Fibroblast of the conjunctiva (primary cell): ENCODE results near the gene LSM7.

Source experiments
- DNase-seq: peaks from one replicate; pipeline ENCODE4 v3.0.0-alpha.2; 2010; ENCODE audit warnings: low read depth

LSM7 gene

DNA sequence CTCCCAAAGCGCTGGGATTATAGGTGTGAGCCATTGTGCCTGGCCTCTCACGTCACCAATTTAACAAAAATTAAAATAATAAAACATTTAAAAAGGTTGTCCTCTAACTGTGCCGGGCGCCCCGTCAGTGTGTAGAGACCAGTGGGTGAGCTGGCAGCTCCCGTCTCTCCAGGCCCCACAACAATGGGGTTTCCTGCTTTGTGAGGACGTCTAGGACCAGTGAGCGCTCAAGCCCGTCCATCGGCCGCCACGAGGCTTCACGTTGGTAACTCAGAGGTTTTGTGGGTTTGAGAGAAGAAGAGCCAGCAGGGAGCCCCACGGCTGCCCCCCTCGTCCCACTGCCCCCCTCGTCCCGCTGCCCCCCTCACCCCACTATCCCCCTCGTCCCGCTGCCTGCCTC is 4.7 kb downstream of the LSM7 start:
- DNase-seq, result no peak

DNA sequence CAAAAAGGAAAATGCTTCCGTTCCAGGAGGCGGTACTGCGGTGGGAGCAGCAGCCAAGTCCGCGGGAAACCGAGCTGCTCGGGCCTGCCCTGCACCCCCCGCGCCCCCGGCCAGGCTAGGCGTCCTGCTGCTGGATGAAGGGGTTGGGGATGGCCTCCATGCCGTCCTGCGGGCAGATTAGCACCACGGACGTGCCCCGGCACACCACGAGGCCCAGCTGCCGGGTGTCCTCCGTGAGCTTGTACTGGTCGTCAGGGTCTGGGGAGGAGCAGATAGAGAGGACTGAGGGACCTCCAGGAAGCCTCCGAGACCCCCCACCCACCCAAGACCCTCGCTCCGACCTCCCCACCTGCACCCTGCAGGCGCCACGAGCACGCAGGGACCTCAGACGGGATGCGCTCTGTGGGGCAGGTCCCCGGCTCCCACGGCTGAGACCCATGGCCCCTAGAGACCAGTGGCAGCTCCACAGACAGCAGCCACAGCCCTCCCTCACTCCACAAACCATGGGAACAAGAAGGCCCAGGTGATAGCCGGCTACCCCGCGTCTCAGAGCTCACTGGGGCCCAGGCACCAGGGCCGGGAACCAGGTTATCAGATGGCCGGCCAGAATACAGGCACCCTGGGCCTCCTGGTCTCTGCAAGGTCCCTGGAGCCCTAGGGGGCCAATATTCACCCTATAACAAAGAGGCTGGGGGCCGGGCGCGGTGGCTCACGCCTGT is 6.7 kb downstream of the LSM7 start:
- no peak for DNase-seq

GRCh38 chr19:2320939-2321338 is 7.4 kb downstream of the LSM7 start:
- no peak for DNase-seq

GRCh38 chr19:2320049-2320448 is 8.3 kb downstream of the LSM7 start:
- DNase-seq, result no peak

GRCh38 chr19:2319551-2319950 is 8.8 kb downstream of the LSM7 start:
- no peak for DNase-seq

GRCh38 chr19:2318923-2319322 is 9.5 kb downstream of the LSM7 start:
- no peak for DNase-seq

DNA sequence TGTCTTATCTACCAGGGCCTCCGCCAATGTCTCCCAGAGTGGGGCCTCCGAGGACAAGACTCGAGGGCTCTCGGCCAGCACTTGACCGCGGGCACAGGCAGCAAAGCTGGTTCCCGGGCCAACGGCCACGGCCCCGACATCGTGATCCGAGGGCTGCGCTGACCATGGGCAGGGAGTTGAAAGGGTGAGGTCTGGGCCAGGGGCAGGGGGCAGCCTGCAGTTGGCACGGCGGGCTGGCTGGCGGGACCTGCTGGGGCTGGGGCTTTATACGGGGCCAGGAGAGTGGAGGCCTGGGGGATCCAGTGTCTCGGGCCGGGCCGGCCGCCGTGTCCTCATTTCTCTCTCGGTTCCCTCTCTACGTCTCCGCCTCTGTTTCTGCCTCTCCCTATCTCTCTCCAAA is 10.6 kb downstream of the LSM7 start:
- DNase-seq, result no peak

DNA sequence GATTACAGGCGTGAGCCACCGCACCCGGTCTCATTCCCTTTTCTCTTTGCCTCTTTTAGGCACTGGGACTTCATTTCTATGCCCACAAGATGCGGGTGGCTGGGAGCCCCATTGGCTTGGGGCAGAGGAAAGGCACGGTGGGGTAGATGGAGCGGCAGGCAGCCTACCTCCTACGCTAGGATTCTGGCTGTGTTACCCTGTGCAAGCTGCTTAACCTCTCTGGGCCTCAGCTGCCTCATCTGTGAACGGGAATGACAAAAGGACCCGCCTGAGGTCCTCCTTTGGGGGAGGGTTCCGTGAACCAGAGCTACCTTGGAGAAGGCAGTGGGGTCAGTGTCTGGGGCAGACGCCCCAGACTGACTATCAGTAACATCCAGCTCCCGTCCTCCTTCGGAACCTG is 11.1 kb downstream of the LSM7 start:
- DNase-seq, result no peak

- DNase-seq, result peak; percentile 26
These were observed 12.5 kb downstream of the LSM7 start for GRCh38 chr19:2315818-2316353.

- no peak for DNase-seq
These were observed 13.1 kb downstream of the LSM7 start for GRCh38 chr19:2315121-2315817.

DNA sequence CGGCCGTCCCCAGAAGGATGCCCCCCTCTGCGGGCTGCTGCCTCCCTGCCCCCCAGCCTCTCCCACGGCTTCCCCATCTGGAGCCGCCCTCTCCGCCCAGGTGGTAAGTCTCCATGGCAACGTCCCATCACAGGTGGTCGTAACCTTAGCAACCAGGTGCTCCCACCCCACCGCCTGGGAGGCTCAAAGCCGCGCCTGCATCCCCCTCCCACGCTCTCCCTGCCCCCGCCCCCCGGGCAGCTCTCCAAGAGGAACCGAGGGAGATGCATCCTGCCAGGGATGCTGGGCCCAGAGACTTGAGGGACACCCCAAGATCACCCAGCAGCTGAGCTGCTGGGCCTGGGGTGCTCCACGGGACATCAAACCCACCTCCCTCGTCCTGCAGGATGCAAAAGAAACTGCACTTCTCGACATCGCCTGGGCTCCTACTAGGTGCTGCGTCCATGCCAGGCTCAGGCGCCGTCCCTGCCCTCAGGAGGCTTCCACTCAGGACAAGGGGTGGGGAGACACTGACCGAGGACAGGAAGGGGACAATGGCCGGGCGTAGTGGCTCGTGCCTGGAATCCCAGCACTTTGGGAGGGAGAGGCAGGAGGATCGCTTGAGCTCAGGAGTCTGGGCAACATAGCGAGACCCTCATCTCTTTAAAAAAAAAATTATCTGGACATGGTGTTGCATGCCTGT is 15.4 kb downstream of the LSM7 start:
- DNase-seq, result no peak

DNA sequence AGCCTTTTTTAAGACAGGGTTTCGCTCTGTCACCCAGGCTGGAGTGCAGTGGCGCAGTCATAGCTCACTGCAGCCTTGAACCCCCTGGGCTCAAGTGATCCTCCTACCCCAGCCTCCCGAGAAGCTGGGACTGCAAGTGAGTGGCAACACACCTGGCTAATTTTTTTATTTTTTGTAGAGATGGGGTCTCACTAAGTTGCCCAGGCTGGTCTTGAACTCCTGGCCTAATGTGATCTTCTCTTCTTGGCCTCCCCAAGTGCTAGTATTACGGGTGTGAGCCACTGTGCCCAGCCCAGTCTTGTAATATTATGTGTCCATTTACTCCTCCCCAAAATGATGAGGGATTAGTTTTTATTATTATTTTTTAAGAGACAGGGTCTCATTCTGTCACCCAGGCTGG is 17.3 kb downstream of the LSM7 start:
- no peak for DNase-seq

DNA sequence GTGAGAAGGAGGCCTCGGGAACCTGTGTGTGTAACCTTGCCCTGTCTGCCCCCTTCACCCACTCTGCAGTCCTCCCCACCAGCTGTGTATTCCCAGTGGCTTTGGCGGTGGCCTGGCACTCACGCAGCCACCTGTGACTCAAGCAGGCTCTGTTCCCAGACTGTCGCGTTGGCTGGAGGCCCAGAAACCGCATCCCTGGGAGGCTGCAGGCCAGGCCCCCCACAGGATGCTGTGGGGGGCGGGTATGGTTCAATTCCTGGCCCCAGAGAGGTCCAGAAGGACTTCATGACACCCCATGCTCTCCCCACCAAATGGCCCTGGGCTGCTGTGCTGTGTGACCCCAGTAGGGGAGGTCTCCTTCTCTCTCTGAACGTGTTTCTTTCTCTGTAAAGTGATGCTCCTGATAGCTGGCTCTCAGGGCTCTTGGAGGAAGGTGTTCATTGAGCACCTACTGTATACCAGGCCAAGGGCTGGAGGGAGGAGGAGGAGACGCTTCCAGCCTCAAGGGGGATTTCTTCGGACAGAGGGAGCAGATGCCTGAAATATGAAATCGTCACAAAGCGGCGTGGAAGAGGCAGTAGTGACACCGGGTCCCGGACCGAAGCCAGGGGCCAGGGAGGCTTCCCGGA is 18.5 kb downstream of the LSM7 start:
- no peak for DNase-seq

DNA sequence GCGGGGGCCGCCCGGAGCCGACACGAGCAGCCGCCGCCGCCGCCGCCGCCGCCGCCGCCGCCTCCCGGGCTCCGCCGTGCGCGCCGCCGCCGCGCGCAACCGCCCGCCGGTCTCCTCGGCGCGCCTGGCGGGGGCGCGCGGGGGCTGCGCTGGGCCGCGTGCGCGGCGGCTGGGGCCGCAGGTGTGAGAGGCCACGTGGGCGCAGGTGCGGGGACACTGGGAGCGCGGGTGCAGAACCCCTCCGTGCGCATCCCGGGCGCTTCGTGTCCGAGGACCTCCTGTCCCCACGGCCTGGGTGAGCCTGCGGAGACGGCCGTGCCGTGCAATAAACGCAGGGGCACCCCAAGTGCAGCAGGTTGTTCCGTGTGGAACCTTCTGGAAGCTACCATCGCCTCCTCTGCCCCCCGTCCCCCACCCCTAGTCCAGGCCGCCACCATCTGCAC is 20.3 kb downstream of the LSM7 start, which contains the start of gene LINGO3:
Gene LINGO3 (minus strand): TSS at position 41 of the 443 bp plus-strand sequence. CDS start 16,378 bp downstream, outside the sequence.
- DNase-seq, result no peak

DNA sequence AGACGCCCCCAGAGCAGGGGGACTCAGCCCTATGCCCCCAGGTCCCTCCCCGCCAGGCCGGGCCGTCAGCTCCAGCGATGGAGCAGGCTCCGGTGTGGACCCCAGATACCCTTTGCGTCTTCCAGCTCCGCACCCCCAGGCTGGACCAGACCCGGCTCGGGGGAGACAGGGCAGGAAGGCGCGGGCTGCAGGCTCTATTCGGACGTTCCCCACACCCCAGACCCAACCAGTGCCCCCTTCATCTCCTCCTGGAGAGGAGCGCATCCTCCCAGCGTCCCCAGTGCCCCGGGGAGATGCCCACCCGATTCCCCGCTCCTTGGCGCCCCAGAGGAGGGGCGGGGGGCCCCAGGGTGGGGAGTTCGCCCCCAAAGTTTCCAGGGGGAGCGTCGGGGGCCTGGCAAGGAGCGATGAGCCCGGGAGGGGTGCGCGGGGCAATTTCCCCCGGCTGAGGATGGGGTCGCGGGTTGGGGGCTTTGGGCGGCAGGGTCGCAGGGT is 20.8 kb downstream of the LSM7 start:
- DNase-seq, result no peak

DNA sequence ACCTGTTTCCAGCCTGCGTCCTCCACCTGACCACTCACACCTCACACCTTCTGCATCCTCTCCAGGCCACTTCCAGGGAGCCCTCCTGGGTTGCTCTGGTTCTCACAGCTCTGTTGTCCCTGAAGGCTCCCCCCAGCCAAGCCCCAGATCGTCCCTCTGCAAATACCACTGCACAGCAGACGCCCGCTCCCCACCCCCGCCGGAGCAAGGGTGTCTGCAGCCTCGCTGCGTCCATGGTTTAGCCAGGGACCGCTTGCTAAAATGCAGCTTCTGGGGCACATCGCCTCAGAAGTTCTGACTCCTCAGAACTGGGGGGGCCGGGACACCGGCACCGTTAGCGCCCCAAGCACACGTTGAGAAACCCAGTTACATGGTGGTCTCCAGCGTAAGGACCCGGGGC is 21.4 kb downstream of the LSM7 start:
- DNase-seq, result no peak

GRCh38 chr19:2306281-2306806 is 22.0 kb downstream of the LSM7 start:
- DNase-seq, result no peak

GRCh38 chr19:2305452-2306280 is 22.7 kb downstream of the LSM7 start:
- no peak for DNase-seq

DNA sequence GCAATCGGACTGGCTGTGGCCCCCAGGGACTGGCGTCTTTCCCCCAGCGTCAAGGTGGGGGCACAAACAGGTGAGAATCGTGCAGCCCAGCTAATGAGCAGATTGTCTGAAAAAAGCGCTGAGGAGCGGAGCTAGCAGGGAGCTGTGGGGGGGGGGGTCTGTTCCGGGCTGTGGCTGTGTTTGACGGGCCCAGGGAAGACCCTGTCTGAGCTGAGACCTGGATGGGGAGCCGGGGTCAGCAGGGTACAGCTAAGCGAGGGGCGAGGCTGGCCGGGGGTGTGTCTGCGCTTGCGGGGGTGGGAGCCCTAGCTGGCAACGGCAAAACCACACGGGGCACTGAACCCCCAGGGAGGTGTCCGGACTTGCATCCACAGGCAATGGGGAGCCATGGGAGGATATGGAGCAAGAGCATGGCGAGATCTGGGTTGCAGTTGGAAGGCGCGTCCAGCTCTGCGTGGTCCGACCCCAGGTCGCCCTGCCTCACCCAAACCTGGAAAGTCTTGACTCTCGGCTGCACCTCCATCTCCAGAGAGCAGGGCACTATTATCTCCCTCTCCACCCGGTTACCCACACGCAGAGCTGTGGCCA is 25.1 kb downstream of the LSM7 start:
- DNase-seq, result no peak
